Karpas-422 (cell line): ENCODE data around the gene DMD. TPM values are rescaled to one million over a fixed set of nuclear protein-coding genes. Genes with fewer than 3 reads are reported as not detected.
A peak's percentile ranks its signal among the peaks of the same experiment; 100 is the strongest.
"Not testable (repeated sequence)": the region's sequence is repeated elsewhere in the genome, so short reads cannot be mapped to it uniquely, and the experiment has no call there.

Experiments used
- DNase-seq: peaks from one replicate; pipeline ENCODE4 v3.0.0-alpha.2; 2015
- H2AFZ ChIP-seq: fragments of 200-600 bp; sonication (generic); 2 replicates; pipeline ENCODE4 v1.6.1; 2014; ENCODE audit warnings: antibody characterized with exemption, low read length, mixed read lengths
- H3K27ac ChIP-seq: fragments of 200-600 bp; sonication (generic); 2 replicates; pipeline ENCODE4 v1.5.1; 2014; ENCODE audit warnings: mild to moderate bottlenecking, low read length, moderate library complexity
- H3K27me3 ChIP-seq: fragments of 200-600 bp; sonication (generic); 2 replicates; pipeline ENCODE4 v1.6.1; 2014; ENCODE audit warnings: low read length, mixed read lengths
- H3K36me3 ChIP-seq: fragments of 200-600 bp; sonication (generic); 2 replicates; pipeline ENCODE4 v1.6.1; 2014; ENCODE audit warnings: low read length, mixed read lengths; ENCODE audit not compliant: insufficient read depth
- H3K4me1 ChIP-seq: fragments of 200-600 bp; sonication (generic); 2 replicates; pipeline ENCODE4 v1.6.1; 2014; ENCODE audit warnings: mild to moderate bottlenecking, low read length, mixed read lengths
- H3K4me2 ChIP-seq: fragments of 200-600 bp; sonication (generic); 2 replicates; pipeline ENCODE4 v1.6.1; 2014; ENCODE audit warnings: low read length, low read depth, mild to moderate bottlenecking; ENCODE audit not compliant: poor library complexity, severe bottlenecking
- H3K4me3 ChIP-seq: fragments of 200-600 bp; sonication (generic); 2 replicates; pipeline ENCODE4 v1.5.1; 2014; ENCODE audit warnings: mild to moderate bottlenecking, antibody characterized with exemption, low read length, mixed read lengths
- H3K79me2 ChIP-seq: fragments of 200-600 bp; sonication (generic); 2 replicates; pipeline ENCODE4 v1.6.1; 2014; ENCODE audit warnings: mild to moderate bottlenecking, low read length, mixed read lengths
- H3K9ac ChIP-seq: fragments of 200-600 bp; sonication (generic); 2 replicates; pipeline ENCODE4 v1.6.0; 2014; ENCODE audit warnings: low read length
- H3K9me2 ChIP-seq: fragments of 200-600 bp; sonication (generic), shearing (Covaris generic); replicated peaks from 2 replicates; pipeline ENCODE4 v1.6.0; 2014; ENCODE audit warnings: mild to moderate bottlenecking, low read length, moderate library complexity; ENCODE audit not compliant: insufficient read depth
- H3K9me3 ChIP-seq: fragments of 300-700, 200-600 bp; sonication (generic); 2 replicates; pipeline ENCODE4 v1.6.1; 2014; ENCODE audit warnings: low read length, mixed read lengths
- H4K20me1 ChIP-seq: fragments of 200-600 bp; sonication (generic); 2 replicates; pipeline ENCODE4 v1.6.1; 2014; ENCODE audit warnings: mild to moderate bottlenecking, antibody characterized with exemption, low read length, low read depth; ENCODE audit not compliant: insufficient read depth
- total RNA-seq: library from RNA; depleted of rRNA; stranded (reverse); fragments of >200 nt; shearing (Covaris generic); gene quantifications from 2 replicates; pipeline ENCODE4 v1.2.3, GENCODE V29; 2014; ENCODE audit warnings: low replicate concordance

The DMD gene
- total RNA-seq, 1 experiment from 2014 or later: not detected

- Histone ChIP-seq H3K9me2 (no peaks in the 10 kb centered on the region), H3K4me3 (no peak overlapping the region), H3K36me3 (no peaks in the 10 kb centered on the region), H3K9ac (no peak overlapping the region), H3K27ac (no peak overlapping the region), H4K20me1 (no peaks in the 10 kb centered on the region), H3K27me3 (no peaks in the 10 kb centered on the region), H3K4me2 (no peak overlapping the region), H3K79me2 (no peaks in the 10 kb centered on the region), H2AFZ (no peak overlapping the region), H3K9me3 (no peaks in the 10 kb centered on the region), H3K4me1 (peaks cover 20% of the 10 kb centered on the region)
- DNase-seq: no peak
Measured at GRCh38 chrX:33126469-33126868, 84.9 kb downstream of the DMD start.

DNA sequence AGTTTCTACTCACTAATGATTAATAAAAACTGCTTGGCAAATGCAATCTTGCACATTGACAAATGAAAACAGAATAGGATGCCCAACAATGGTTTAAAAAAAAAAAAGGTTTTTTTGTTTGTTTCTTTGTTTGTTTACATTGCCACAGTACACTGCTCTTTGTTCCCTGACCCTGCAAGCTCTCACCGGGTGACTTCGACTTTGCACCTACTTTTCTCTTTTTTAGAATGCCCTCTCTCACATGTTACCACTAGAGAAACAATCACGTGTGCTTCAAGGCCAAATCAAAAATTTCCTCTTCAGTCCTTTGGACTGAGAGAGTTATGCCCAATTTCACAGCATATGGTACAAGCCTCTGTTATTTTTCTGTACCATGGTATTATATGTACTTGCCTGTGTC is 101.5 kb downstream of the DMD start:
- no peak for DNase-seq
- Histone ChIP-seq H3K27me3 (no peaks in the 10 kb centered on the region), H3K4me2 (no peak overlapping the region), H4K20me1 (no peaks in the 10 kb centered on the region), H3K36me3 (no peaks in the 10 kb centered on the region), H3K4me3 (no peak overlapping the region), H3K9me3 (no peaks in the 10 kb centered on the region), H3K79me2 (no peaks in the 10 kb centered on the region), H3K27ac (no peak overlapping the region), H3K9ac (no peak overlapping the region), H3K9me2 (no peaks in the 10 kb centered on the region), H3K4me1 (peaks cover 12% of the 10 kb centered on the region), H2AFZ (no peak overlapping the region)

DNA sequence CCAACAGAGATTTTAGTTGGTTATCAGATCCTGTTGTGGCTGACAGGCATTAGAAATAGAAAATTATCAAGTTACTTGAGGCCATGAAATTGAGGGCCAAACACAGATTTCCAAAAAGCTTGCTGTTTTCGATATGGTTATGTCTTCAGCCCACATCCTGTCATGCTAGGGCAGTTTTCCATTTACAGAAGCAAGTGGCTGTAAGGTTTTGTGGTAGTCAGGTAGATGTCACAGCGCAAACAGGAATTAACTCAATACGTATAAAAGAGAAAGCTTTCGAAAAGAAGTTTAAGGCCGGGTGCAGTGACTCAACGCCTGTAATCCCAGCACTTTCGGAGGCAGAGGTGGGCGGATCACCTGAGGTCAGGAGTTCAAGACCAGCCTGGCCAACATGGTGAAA is 104.6 kb downstream of the DMD start:
- H3K4me3 ChIP-seq: no peak overlapping the region
- H3K27me3 ChIP-seq: no peaks in the 10 kb centered on the region
- H4K20me1 ChIP-seq: no peaks in the 10 kb centered on the region
- no peak overlapping the region for H3K27ac ChIP-seq
- no peak for DNase-seq
- no peaks in the 10 kb centered on the region for H3K9me3 ChIP-seq
- no peak overlapping the region for H3K4me2 ChIP-seq
- H3K4me1 ChIP-seq: peaks cover 12% of the 10 kb centered on the region
- H2AFZ ChIP-seq: no peak overlapping the region
- H3K79me2 ChIP-seq: no peaks in the 10 kb centered on the region
- H3K9me2 ChIP-seq: no peaks in the 10 kb centered on the region
- H3K36me3 ChIP-seq: no peaks in the 10 kb centered on the region
- no peak overlapping the region for H3K9ac ChIP-seq

DNA sequence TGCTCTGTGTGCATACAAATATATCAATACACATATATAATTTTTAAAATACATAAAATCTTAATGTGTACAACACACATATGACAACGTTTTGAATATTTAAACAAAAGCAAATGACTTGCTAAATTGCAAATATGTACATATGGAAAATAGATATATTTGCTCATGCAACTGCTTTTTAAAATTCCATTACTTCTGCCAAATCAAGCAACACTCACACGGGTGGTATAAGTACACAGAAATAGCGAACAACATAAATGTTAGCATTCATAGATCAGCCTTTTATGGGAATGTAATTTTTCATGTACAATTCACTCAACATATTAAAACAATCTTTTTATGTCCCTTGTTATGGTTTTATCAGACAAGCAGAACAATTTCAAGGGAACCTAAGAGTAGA is 116.3 kb downstream of the DMD start:
- H3K27ac ChIP-seq: no peak overlapping the region
- no peak for DNase-seq
- H3K4me2 ChIP-seq: no peak overlapping the region
- H3K27me3 ChIP-seq: no peaks in the 10 kb centered on the region
- no peak overlapping the region for H3K9ac ChIP-seq
- no peak overlapping the region for H3K4me3 ChIP-seq
- H3K9me3 ChIP-seq: no peaks in the 10 kb centered on the region
- H4K20me1 ChIP-seq: no peaks in the 10 kb centered on the region
- no peak overlapping the region for H2AFZ ChIP-seq
- H3K36me3 ChIP-seq: no peaks in the 10 kb centered on the region
- no peaks in the 10 kb centered on the region for H3K9me2 ChIP-seq
- H3K79me2 ChIP-seq: no peaks in the 10 kb centered on the region
- no peaks in the 10 kb centered on the region for H3K4me1 ChIP-seq

GRCh38 chrX:33087411-33087810 is 123.9 kb downstream of the DMD start:
- Histone ChIP-seq H3K9ac (no peak overlapping the region), H2AFZ (0 out of 2 replicates have a peak overlapping the region, but pooled peaks have one; percentile 12), H3K9me3 (no peaks in the 10 kb centered on the region), H3K9me2 (no peaks in the 10 kb centered on the region), H3K79me2 (no peaks in the 10 kb centered on the region), H3K27ac (no peak overlapping the region), H3K36me3 (no peaks in the 10 kb centered on the region), H3K27me3 (no peaks in the 10 kb centered on the region), H4K20me1 (no peaks in the 10 kb centered on the region), H3K4me2 (no peak overlapping the region), H3K4me1 (no peaks in the 10 kb centered on the region), H3K4me3 (no peak overlapping the region)
- DNase-seq: no peak

DNA sequence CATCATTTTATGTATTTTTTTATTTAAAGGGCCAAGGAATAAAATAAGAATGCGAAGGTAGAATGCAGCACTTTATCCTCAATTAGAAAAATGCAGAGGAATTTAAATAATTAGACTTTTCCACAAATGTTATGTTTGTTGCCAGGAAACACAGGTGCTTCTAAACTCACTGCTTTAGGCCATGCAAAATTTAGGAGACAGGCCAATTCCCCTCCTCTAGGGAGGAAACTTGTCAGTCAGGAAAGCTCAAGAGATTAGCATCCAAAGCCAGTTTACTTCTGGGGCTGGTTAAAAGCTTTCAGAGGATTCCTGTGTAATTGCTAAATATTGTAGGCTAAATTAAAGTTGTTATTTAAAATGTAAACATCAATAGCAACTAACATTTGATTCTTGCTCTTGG is 124.5 kb downstream of the DMD start:
- no peaks in the 10 kb centered on the region for H3K36me3 ChIP-seq
- no peaks in the 10 kb centered on the region for H3K79me2 ChIP-seq
- H3K4me1 ChIP-seq: no peaks in the 10 kb centered on the region
- no peaks in the 10 kb centered on the region for H3K9me2 ChIP-seq
- H3K9me3 ChIP-seq: no peaks in the 10 kb centered on the region
- no peak overlapping the region for H3K9ac ChIP-seq
- H4K20me1 ChIP-seq: no peaks in the 10 kb centered on the region
- no peak overlapping the region for H3K4me2 ChIP-seq
- no peak for DNase-seq
- no peak overlapping the region for H2AFZ ChIP-seq
- H3K27me3 ChIP-seq: no peaks in the 10 kb centered on the region
- H3K4me3 ChIP-seq: no peak overlapping the region
- H3K27ac ChIP-seq: no peak overlapping the region

DNA sequence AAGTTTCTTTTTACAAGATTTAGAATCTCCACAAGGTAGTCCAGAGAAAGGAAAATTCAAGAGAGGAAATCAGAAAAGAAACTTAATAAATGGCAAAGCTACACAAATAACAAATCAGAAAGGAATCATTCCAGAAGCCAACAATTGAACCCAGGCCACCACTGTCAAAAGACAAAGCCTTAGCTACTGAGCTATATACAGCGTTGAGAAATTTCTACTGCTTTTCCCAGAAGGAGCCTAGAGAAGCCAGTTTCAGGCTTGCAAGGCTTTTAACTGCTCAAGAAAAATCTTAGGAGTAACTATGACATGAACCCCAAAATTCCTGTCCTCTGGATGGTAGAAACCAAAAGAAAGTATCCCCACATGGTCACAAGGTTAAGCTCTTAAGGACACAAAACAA is 129.0 kb downstream of the DMD start:
- Histone ChIP-seq H3K27me3 (no peaks in the 10 kb centered on the region), H3K9ac (no peak overlapping the region)
- DNase-seq: no peak

GRCh38 chrX:33078273-33078672 is 133.1 kb downstream of the DMD start:
- Histone ChIP-seq H3K9me3 (0 out of 2 replicates have a peak, but pooled peaks cover 4% of the 10 kb centered on the region), H3K9me2 (no peaks in the 10 kb centered on the region), H3K27ac (no peak overlapping the region), H3K79me2 (no peaks in the 10 kb centered on the region), H3K27me3 (no peaks in the 10 kb centered on the region), H3K36me3 (no peaks in the 10 kb centered on the region), H2AFZ (no peak overlapping the region), H3K4me1 (no peaks in the 10 kb centered on the region), H4K20me1 (no peaks in the 10 kb centered on the region), H3K9ac (no peak overlapping the region), H3K4me2 (no peak overlapping the region), H3K4me3 (no peak overlapping the region)
- no peak for DNase-seq

More for the DNA sequence above, 129.0 kb downstream of the DMD start:
- Histone ChIP-seq H3K9me2 (no peaks in the 10 kb centered on the region), H3K27ac (no peak overlapping the region), H4K20me1 (no peaks in the 10 kb centered on the region), H3K4me2 (no peak overlapping the region), H3K4me1 (no peaks in the 10 kb centered on the region), H3K36me3 (no peaks in the 10 kb centered on the region), H3K9me3 (0 out of 2 replicates have a peak, but pooled peaks cover 4% of the 10 kb centered on the region), H3K4me3 (no peak overlapping the region), H3K79me2 (no peaks in the 10 kb centered on the region), H2AFZ (no peak overlapping the region)

- not testable (repeated sequence) for H3K9ac ChIP-seq, H3K4me3 ChIP-seq, H3K36me3 ChIP-seq, H3K27me3 ChIP-seq, H3K9me2 ChIP-seq, H3K79me2 ChIP-seq, H2AFZ ChIP-seq, H3K4me2 ChIP-seq, H3K27ac ChIP-seq, H3K4me1 ChIP-seq, H4K20me1 ChIP-seq, H3K9me3 ChIP-seq, DNase-seq
Measured at GRCh38 chrX:33073660-33074059, 137.7 kb downstream of the DMD start.
